Gastrocnemius medialis (tissue), 4 donors: ENCODE data around the gene FOXE1.

Source experiments
- POLR2A ChIP-seq, 2 donors: fragments of 450-650 bp; IDR thresholded peaks; one replicate each; pipeline ENCODE4 v1.6.1; 2017; ENCODE audit warnings: antibody characterized with exemption in 2 of 2, mild to moderate bottlenecking in 2 of 2, moderate library complexity in 2 of 2
- TF ChIP-seq, protein P1 (sequence below), 5 experiments: fragments of 450-650 bp in 3 of 5; fragments of 200-600 bp in 2 of 5; sonication (generic) in 2 of 5; IDR thresholded peaks in 4 of 5; conservative IDR thresholded peaks in 1 of 5; 1 replicate in 4 of 5; 2 replicates in 1 of 5; pipeline ENCODE4 v1.5.1; 2016 to 2019; ENCODE audit warnings: antibody characterized with exemption in 5 of 5, mild to moderate bottlenecking in 3 of 5, moderate library complexity in 3 of 5

DNA sequence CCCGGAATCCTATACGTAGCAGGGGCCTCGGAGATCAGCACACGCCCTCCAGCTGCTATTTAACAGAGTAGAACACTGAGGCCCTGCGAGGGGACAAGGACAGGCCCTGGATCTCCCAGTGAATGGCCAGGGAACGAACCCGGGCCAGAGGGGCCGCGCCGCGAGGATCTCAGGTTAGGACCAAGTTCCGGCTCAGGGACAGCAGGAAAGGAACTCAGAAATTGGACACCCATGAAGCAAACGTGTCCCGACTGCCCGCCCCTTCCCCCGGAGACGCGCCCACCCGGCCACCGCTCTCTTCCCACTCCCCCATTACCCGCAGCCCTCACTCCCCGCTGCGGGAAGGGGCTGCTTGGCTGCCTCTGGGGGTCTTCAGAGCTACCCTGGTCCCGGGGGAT lies 1.0 kb upstream of the FOXE1 start:
- TF ChIP-seq, protein P1, sequence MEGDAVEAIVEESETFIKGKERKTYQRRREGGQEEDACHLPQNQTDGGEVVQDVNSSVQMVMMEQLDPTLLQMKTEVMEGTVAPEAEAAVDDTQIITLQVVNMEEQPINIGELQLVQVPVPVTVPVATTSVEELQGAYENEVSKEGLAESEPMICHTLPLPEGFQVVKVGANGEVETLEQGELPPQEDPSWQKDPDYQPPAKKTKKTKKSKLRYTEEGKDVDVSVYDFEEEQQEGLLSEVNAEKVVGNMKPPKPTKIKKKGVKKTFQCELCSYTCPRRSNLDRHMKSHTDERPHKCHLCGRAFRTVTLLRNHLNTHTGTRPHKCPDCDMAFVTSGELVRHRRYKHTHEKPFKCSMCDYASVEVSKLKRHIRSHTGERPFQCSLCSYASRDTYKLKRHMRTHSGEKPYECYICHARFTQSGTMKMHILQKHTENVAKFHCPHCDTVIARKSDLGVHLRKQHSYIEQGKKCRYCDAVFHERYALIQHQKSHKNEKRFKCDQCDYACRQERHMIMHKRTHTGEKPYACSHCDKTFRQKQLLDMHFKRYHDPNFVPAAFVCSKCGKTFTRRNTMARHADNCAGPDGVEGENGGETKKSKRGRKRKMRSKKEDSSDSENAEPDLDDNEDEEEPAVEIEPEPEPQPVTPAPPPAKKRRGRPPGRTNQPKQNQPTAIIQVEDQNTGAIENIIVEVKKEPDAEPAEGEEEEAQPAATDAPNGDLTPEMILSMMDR (IDR thresholded peaks at IDR 0.05 in 4 of 5, conservative IDR thresholded peaks at IDR 0.05 in 1 of 5), result no peak
- TF ChIP-seq POLR2A (IDR thresholded peaks at IDR 0.05), result no peak
